Mesothelial cell of epicardium (in vitro differentiated cells): ENCODE results near the gene ARHGEF28. TPM values are rescaled to one million over a fixed set of nuclear protein-coding genes. Genes with fewer than 3 reads are reported as not detected.

Source experiments
- DNase-seq, 2 experiments: peaks; one replicate each; pipeline ENCODE4 v3.0.0; 2021; ENCODE audit warnings: low spot score in 2 of 2; ENCODE audit not compliant: unreplicated experiment in 2 of 2
- H3K27ac Mint-ChIP-seq: 2 replicates; pipeline ENCODE4 v1.8.0; 2021; ENCODE audit warnings: mixed read lengths
- H3K27me3 Mint-ChIP-seq: 2 replicates; pipeline ENCODE4 v1.8.0; 2021; ENCODE audit warnings: low read depth, mixed read lengths
- H3K36me3 Mint-ChIP-seq: 2 replicates; pipeline ENCODE4 v1.8.0; 2021; ENCODE audit warnings: mixed read lengths
- H3K4me1 Mint-ChIP-seq: 2 replicates; pipeline ENCODE4 v1.8.0; 2021; ENCODE audit warnings: mixed read lengths
- H3K4me3 Mint-ChIP-seq: 2 replicates; pipeline ENCODE4 v1.8.0; 2021; ENCODE audit warnings: mild to moderate bottlenecking, moderate library complexity, mixed read lengths
- H3K9me3 Mint-ChIP-seq: 2 replicates; pipeline ENCODE4 v1.8.0; 2021; ENCODE audit warnings: mixed read lengths
- CTCF ChIP-seq: fragments of 200-600 bp; sonication (generic); IDR thresholded peaks from one replicate; pipeline ENCODE4 v1.5.0; 2021; ENCODE audit warnings: antibody characterized with exemption; ENCODE audit not compliant: unreplicated experiment
- total RNA-seq: library from RNA; stranded (reverse); gene quantifications from 3 replicates; pipeline ENCODE4 v1.2.1, GENCODE V29; 2021

ARHGEF28 gene
- total RNA-seq, 1 donor from 2014 or later = 0.40 TPM

GRCh38 chr5:73668017-73668416 is 42.0 kb downstream of the ARHGEF28 start:
- Mint-ChIP-seq H3K27me3 (peaks cover 55% of the 10 kb centered on the region), H3K4me3 (no peak overlapping the region), H3K9me3 (no peaks in the 10 kb centered on the region), H3K4me1 (peaks cover 14% of the 10 kb centered on the region), H3K36me3 (no peaks in the 10 kb centered on the region), H3K27ac (no peak overlapping the region)
- TF ChIP-seq CTCF = no peak
- DNase-seq = no peak

GRCh38 chr5:73668486-73669111 is 42.6 kb downstream of the ARHGEF28 start:
- Mint-ChIP-seq H3K4me3 (no peak overlapping the region), H3K4me1 (peaks cover 17% of the 10 kb centered on the region), H3K9me3 (no peaks in the 10 kb centered on the region), H3K27ac (peak overlapping the region; percentile 44), H3K27me3 (peaks cover 49% of the 10 kb centered on the region), H3K36me3 (no peaks in the 10 kb centered on the region)
- DNase-seq = no peak
- TF ChIP-seq CTCF = no peak

DNA sequence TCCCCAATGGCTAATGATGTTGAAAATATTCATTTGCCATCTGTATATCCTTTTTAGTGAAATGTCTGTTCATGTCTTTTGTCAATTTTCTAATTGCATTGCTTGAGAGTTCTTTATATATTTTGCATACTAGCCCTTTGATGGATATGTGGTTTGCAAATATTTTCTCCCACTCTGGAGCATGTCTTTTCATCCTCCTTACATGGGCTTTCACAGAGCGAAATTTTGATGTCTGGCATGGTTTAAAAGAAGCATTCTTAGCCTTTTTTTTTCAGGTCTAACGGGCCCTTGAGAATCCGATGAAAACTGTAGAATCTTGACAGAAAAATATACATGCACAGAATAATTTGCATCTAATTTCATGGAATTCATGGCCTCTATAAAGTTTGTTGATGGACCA is 44.7 kb downstream of the ARHGEF28 start:
- no peak for TF ChIP-seq CTCF
- Mint-ChIP-seq H3K9me3 (no peaks in the 10 kb centered on the region), H3K4me1 (peaks cover 17% of the 10 kb centered on the region), H3K36me3 (no peaks in the 10 kb centered on the region), H3K27ac (no peak overlapping the region), H3K27me3 (peaks cover 31% of the 10 kb centered on the region), H3K4me3 (no peak overlapping the region)
- no peak for DNase-seq

DNA sequence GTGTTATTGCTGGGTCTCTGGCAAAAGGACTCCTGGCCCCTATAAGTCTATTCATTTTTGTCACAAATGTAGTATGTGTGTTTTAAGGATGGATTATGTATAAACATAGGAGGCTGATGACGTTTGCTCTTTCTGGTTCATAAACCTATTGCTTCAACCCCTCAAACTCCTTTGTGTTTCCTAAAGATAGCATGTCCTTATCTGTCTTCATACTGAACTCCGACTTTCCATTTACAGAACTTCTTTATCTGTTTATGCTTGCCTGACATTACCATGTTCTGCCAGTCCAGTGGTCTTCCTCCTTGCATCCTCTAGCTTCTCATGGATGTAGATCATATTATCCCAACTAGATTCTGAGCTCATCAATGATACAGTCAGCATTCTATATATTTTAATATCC is 46.1 kb downstream of the ARHGEF28 start:
- H3K4me3 Mint-ChIP-seq = no peak overlapping the region
- no peaks in the 10 kb centered on the region for H3K9me3 Mint-ChIP-seq
- H3K27me3 Mint-ChIP-seq = peaks cover 19% of the 10 kb centered on the region
- H3K36me3 Mint-ChIP-seq = no peaks in the 10 kb centered on the region
- DNase-seq = no peak
- peaks cover 17% of the 10 kb centered on the region for H3K4me1 Mint-ChIP-seq
- TF ChIP-seq CTCF = no peak
- no peak overlapping the region for H3K27ac Mint-ChIP-seq

- Mint-ChIP-seq H3K9me3 (no peaks in the 10 kb centered on the region), H3K4me3 (no peak overlapping the region), H3K4me1 (peaks cover 17% of the 10 kb centered on the region), H3K36me3 (no peaks in the 10 kb centered on the region), H3K27ac (no peak overlapping the region), H3K27me3 (peaks cover 8% of the 10 kb centered on the region)
- no peak for TF ChIP-seq CTCF
- no peak for DNase-seq
These were observed 47.2 kb downstream of the ARHGEF28 start for GRCh38 chr5:73673161-73673591.

DNA sequence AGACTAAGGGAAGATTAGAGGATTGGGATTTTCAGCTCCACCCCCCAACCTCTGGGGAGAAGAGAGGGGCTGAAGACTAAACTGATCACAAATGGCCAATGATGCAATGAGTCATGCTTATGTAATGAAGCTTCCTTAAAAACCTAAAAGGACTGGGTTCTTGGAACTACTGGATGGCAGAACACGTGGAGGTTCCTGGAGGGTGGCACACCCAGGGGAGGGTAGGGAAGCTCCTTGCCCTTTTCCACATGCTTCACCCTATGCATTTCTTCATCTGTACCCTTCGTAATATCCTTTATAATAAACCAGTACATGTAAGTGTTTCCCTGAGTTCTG is 48.6 kb downstream of the ARHGEF28 start:
- TF ChIP-seq CTCF = no peak
- no peaks in the 10 kb centered on the region for H3K27me3 Mint-ChIP-seq
- H3K4me1 Mint-ChIP-seq = peaks cover 10% of the 10 kb centered on the region
- no peaks in the 10 kb centered on the region for H3K36me3 Mint-ChIP-seq
- no peak overlapping the region for H3K27ac Mint-ChIP-seq
- H3K9me3 Mint-ChIP-seq = no peaks in the 10 kb centered on the region
- DNase-seq = no peak
- H3K4me3 Mint-ChIP-seq = no peak overlapping the region
